BLaER1 treated with 17β-estradiol and CSF1 and Interleukin-3, amounts not matched to agents 10 nM and 100 nM (cell line): ENCODE results near the gene MAP3K4.

ENCODE experiments used
- H3K27ac ChIP-seq, 11 experiments: shearing (Covaris generic); formaldehyde crosslinking; 2 replicates each; pipeline ENCODE4 v1.8.1; 2022
- H3K27me3 ChIP-seq, 11 experiments: shearing (Covaris generic); formaldehyde crosslinking; 2 replicates each; pipeline ENCODE4 v1.8.1; 2022
- H3K36me3 ChIP-seq, 11 experiments: shearing (Covaris generic); formaldehyde crosslinking; 2 replicates each; pipeline ENCODE4 v1.8.1; 2022
- H3K4me1 ChIP-seq, 10 experiments: shearing (Covaris generic); formaldehyde crosslinking; 2 replicates each; pipeline ENCODE4 v1.8.1; 2022
- H3K4me2 ChIP-seq, 11 experiments: shearing (Covaris generic); formaldehyde crosslinking; 2 replicates each; pipeline ENCODE4 v1.8.1; 2022
- H3K4me3 ChIP-seq, 10 experiments: shearing (Covaris generic); formaldehyde crosslinking; 2 replicates each; pipeline ENCODE4 v1.8.1; 2022
- H3K9ac ChIP-seq, 11 experiments: shearing (Covaris generic); formaldehyde crosslinking; 2 replicates each; pipeline ENCODE4 v1.8.1; 2022
- H3K9me3 ChIP-seq, 11 experiments: shearing (Covaris generic); formaldehyde crosslinking; replicated peaks in 1 of 11; 2 replicates each; pipeline ENCODE4 v1.8.1; 2022
- H4K20me1 ChIP-seq, 11 experiments: shearing (Covaris generic); formaldehyde crosslinking; 2 replicates each; pipeline ENCODE4 v1.8.1; 2022
- Cebpa-rat ChIP-seq, 11 experiments: shearing (Covaris generic); IDR thresholded peaks; 2 replicates each; pipeline ENCODE4 v1.8.1; 2022

The MAP3K4 gene

DNA sequence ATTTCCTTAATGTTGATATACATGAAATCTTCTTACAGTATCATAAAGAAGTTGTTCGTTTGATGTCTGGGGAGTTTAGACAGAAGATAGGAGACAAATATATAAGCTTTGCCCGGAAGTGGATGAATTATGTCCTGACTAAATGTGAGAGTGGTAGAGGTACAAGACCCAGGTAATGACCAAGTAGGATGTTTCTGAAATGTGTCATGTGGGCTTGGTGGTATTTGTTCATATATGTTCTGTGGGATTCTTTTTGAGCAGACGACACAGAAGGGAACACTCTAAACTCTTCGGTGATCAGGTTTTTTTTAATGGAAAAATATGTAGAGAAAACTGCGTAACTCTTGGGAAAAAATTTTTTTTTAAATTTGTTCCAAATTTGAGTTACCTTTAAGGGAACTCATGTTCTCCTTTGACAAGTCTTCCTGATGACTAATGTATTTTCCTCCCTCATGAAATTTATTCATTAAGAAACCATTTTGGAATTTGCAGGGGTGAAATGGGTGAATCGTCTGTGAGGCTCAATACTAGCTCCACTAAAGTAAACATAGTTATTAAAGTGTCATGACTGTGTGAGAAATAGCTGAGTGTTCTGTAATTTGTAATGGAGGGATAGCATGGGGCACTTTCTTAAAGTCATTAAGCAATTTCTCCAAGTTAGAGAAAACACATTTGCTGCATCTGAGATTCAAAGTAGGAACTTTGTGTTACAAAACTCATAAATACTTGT, 100.6 kb downstream of the MAP3K4 start:
- peaks cover 69 to 100% (median 86%) of the 10 kb centered on the region in 11 experiments for H3K36me3 ChIP-seq
- no peak overlapping the region for H3K4me2 ChIP-seq
- H4K20me1 ChIP-seq, result peaks cover 0 to 10% (median 0%) of the 10 kb centered on the region in 11 experiments; a peak in 2 of 22 replicates
- H3K27me3 ChIP-seq, result no peaks in the 10 kb centered on the region
- no peak overlapping the region for H3K4me3 ChIP-seq
- no peaks in the 10 kb centered on the region for H3K4me1 ChIP-seq
- no peak overlapping the region for H3K27ac ChIP-seq
- no peaks in the 10 kb centered on the region for H3K9me3 ChIP-seq
- TF ChIP-seq Cebpa-rat (IDR thresholded peaks at IDR 0.05), result no peak
- no peak overlapping the region for H3K9ac ChIP-seq

DNA sequence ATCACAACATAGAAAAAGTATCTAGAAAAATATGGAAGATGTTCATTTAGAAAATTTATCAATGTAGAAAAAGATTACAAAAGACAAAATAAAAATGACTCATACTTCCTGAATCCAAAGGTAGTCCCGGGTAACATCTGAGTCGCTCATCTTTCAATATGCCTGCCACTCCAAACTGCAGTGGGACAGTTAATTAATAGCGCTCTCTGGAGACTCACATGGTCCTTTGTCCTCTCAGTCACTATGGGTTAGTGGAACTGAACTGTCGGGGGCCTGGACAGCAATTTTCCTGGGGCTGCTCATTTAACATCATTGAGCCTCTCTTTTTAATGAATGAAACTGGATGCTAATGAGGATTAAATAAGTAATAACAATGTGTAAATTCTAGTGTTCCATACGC, 103.4 kb downstream of the MAP3K4 start:
- Histone ChIP-seq H3K4me1 (no peaks in the 10 kb centered on the region), H3K4me3 (no peak overlapping the region), H3K9ac (no peak overlapping the region), H3K27me3 (no peaks in the 10 kb centered on the region), H3K4me2 (no peak overlapping the region), H3K36me3 (peaks cover 67 to 100% (median 85%) of the 10 kb centered on the region in 11 experiments), H3K9me3 (no peaks in the 10 kb centered on the region), H3K27ac (no peak overlapping the region), H4K20me1 (peaks cover 0 to 3% (median 0%) of the 10 kb centered on the region in 11 experiments; a peak in 2 of 22 replicates)
- no peak for TF ChIP-seq Cebpa-rat (IDR thresholded peaks at IDR 0.05)

DNA sequence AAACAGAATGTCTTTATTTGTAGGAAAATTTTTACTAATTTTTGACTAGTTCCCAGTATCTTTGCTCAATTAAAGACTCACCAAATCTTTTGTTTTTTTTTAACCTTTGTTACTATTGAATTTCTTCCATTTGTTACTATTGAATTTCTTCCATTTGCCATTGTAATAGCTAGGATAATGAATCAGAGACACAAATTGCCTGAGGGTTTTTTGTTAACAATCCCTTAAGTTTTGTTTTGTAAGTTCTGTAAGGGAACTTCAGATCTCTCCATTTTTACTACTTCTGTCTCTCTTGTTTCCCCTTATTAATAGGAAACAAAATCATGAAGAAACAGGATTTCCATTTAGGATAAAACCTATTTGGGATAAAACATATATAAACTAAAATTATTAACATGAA, 104.3 kb downstream of the MAP3K4 start:
- H3K9me3 ChIP-seq, result no peaks in the 10 kb centered on the region
- TF ChIP-seq Cebpa-rat (IDR thresholded peaks at IDR 0.05), result no peak
- peaks cover 66 to 100% (median 82%) of the 10 kb centered on the region in 11 experiments for H3K36me3 ChIP-seq
- H3K27ac ChIP-seq, result no peak overlapping the region
- H3K9ac ChIP-seq, result no peak overlapping the region
- no peak overlapping the region for H3K4me2 ChIP-seq
- H4K20me1 ChIP-seq, result no peaks in the 10 kb centered on the region; a peak in 1 of 22 replicates
- H3K27me3 ChIP-seq, result no peaks in the 10 kb centered on the region
- no peak overlapping the region for H3K4me3 ChIP-seq
- H3K4me1 ChIP-seq, result no peaks in the 10 kb centered on the region

DNA sequence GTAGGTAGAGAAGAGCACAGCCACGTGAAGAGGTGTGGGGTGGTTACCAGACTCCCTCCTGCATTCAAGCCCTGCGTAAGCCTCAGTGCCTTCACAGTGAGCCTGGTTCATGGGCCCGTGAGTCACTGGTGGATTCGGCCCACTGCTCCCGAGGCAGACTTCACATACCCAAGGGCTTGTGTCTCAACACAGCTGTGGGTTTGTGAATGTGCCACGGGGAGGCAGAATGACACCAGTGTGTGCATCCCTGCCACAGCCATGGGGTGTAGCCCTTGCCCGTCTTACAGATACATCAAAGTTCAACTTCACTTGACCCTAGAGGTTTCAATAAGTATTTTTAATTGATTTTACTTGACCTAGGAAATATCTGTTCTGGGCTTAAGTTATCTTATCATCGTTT, 108.5 kb downstream of the MAP3K4 start:
- no peak overlapping the region for H3K4me2 ChIP-seq
- H3K4me1 ChIP-seq, result no peaks in the 10 kb centered on the region
- no peak for TF ChIP-seq Cebpa-rat (IDR thresholded peaks at IDR 0.05)
- no peak overlapping the region for H3K27ac ChIP-seq
- H3K9me3 ChIP-seq, result no peaks in the 10 kb centered on the region
- H3K27me3 ChIP-seq, result no peaks in the 10 kb centered on the region
- H3K4me3 ChIP-seq, result no peak overlapping the region
- peaks cover 69 to 97% (median 85%) of the 10 kb centered on the region in 11 experiments for H3K36me3 ChIP-seq
- no peaks in the 10 kb centered on the region; a peak in 1 of 22 replicates for H4K20me1 ChIP-seq
- H3K9ac ChIP-seq, result no peak overlapping the region

DNA sequence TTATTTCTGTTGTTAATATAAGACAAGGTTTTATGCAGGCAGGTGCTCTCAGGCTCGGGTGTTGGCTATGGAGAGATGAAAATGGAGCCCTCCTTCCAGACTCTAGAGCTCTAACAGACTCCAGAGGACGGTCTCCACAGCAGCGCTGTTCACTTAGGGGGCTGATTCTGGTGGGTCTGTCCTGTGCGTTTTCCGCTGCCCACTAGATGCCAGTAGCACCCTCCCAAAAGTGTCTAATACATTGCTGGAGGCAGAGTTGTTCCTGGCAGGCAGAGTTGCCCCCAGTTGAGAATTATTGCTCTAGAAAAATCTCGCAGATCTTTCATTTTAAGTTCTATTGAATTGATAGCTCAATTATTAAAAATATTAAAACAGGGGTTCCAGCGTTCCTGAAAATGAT, 109.9 kb downstream of the MAP3K4 start:
- no peak for TF ChIP-seq Cebpa-rat (IDR thresholded peaks at IDR 0.05)

DNA sequence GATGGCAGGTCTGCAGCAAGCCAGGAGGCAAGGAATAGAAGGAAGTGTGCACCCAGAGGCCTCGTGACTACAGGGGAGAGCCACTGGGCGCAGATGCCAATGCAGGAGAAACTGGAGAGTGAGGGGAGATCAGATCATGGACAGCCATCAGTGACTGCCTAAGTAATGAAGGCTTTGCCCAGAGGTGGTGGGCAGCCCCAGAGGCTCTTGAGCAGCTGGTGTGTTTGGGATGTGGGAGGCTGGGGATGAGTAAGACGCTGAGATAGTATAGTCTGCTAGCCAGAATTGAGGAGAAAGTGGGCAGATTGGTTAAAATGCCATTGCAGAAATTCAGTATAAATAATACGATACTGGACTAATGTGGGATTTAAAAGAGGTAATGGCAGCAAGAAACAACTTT, 111.9 kb downstream of the MAP3K4 start:
- Histone ChIP-seq H3K27ac (no peak overlapping the region), H3K36me3 (peaks cover 82 to 98% (median 92%) of the 10 kb centered on the region in 11 experiments), H3K9me3 (no peaks in the 10 kb centered on the region), H3K9ac (no peak overlapping the region), H3K27me3 (no peaks in the 10 kb centered on the region), H3K4me1 (no peaks in the 10 kb centered on the region), H3K4me3 (no peak overlapping the region), H3K4me2 (no peak overlapping the region), H4K20me1 (no peaks in the 10 kb centered on the region; a peak in 1 of 22 replicates)
- TF ChIP-seq Cebpa-rat (IDR thresholded peaks at IDR 0.05), result no peak

More for the DNA sequence above, 109.9 kb downstream of the MAP3K4 start:
- H3K36me3 ChIP-seq, result peaks cover 79 to 98% (median 90%) of the 10 kb centered on the region in 11 experiments
- no peak overlapping the region for H3K27ac ChIP-seq
- H3K9me3 ChIP-seq, result no peaks in the 10 kb centered on the region
- no peak overlapping the region for H3K4me2 ChIP-seq
- H3K4me1 ChIP-seq, result no peaks in the 10 kb centered on the region
- no peaks in the 10 kb centered on the region; a peak in 1 of 22 replicates for H4K20me1 ChIP-seq
- H3K9ac ChIP-seq, result no peak overlapping the region
- H3K4me3 ChIP-seq, result no peak overlapping the region
- no peaks in the 10 kb centered on the region for H3K27me3 ChIP-seq

DNA sequence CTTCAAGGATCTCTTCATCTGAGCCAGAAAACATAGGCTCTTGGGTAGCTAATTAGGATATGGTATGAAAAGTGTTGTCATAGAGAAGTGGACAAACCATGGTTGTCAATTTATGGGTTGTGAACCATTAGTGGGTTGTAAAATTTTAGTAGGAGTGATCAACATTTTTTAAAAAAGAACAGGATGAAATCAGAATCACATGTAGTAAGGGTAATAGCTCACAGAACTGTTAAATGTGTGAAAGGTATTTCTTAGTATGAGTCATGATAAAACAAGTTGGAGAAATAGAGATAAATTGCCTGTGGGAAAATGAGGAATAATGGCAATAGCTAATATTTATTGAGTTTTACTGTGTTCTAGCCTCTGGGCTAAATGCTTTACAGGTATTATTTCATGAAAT, 113.4 kb downstream of the MAP3K4 start:
- H3K27me3 ChIP-seq, result no peaks in the 10 kb centered on the region
- H3K36me3 ChIP-seq, result peaks cover 86 to 98% (median 92%) of the 10 kb centered on the region in 11 experiments
- no peaks in the 10 kb centered on the region for H3K9me3 ChIP-seq
- no peak overlapping the region for H3K9ac ChIP-seq
- no peak for TF ChIP-seq Cebpa-rat (IDR thresholded peaks at IDR 0.05)
- no peak overlapping the region for H3K27ac ChIP-seq
- no peak overlapping the region for H3K4me3 ChIP-seq
- no peaks in the 10 kb centered on the region for H3K4me1 ChIP-seq
- no peak overlapping the region for H3K4me2 ChIP-seq
- H4K20me1 ChIP-seq, result no peaks in the 10 kb centered on the region; a peak in 1 of 22 replicates

DNA sequence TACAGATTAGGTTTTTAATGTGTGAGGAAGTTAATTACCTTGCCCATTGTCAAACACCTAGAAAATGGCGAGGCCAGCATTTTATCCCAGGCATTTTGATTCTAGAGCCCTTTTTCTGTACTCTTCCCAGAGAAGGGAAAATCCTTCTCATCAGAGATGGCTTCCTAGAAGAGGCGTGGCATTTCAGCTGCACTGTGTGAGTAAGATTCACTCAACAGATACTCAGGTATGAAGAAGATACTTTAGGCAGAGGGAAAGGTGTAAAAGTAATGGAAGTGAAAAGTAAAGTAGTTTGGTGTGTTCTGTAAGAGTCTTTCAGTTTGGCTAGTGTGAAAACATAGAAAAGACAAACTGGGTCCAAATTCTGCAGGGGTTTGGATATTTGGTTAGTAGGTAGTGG, 113.8 kb downstream of the MAP3K4 start:
- peaks cover 86 to 98% (median 92%) of the 10 kb centered on the region in 11 experiments for H3K36me3 ChIP-seq

DNA sequence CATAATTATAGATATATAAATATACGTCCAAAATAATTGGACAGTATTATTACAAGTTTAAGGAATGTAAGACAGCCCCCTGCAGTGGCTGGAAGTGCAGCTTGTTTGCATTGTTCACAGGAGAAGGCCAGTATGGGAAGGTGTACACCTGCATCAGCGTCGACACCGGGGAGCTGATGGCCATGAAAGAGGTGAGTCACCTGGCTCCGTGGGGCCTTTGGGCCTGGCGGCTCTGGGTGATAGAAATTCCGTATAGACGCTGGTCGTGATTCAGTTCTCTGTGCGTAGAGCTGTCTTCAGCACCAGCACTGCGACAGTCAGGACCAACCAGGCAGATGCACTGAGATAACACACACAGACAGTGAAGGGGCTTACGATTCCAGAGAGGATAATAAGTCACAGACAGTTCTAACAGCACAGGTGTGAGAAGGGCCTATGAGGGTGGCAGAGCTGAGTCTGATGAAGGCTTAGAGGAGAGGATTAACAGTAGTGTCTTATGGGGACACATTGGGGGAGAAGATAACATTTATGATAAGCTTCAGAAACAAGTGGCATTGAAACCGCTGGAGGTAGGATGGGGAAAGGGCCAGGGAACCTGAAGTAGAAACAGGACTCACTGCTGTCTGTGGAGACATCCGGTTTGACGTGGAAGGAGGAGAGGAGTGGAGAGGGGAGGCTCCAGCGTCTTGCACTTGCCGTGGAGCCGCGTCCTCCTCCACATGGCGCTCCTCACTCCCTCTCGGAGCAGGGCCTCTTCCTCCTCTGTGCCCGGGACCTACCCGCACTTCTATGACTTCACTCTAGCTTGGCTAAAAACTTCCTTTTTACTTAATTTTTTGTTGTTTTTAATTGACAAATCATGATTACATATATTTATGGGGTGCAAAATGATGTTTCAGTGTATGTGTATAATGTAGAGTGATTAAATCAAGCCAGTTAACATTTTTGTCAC, 116.5 kb downstream of the MAP3K4 start:
- TF ChIP-seq Cebpa-rat (IDR thresholded peaks at IDR 0.05), result no peak
- H3K4me1 ChIP-seq, result no peaks in the 10 kb centered on the region
- H3K4me2 ChIP-seq, result no peak overlapping the region
- peaks cover 0 to 9% (median 0%) of the 10 kb centered on the region in 11 experiments; a peak in 1 of 22 replicates for H4K20me1 ChIP-seq
- no peaks in the 10 kb centered on the region for H3K27me3 ChIP-seq
- H3K9ac ChIP-seq, result no peak overlapping the region
- H3K36me3 ChIP-seq, result peaks cover 94 to 100% (median 97%) of the 10 kb centered on the region in 11 experiments
- H3K4me3 ChIP-seq, result no peak overlapping the region
- no peak overlapping the region for H3K27ac ChIP-seq
- H3K9me3 ChIP-seq, result no peaks in the 10 kb centered on the region

More for the DNA sequence above, 113.8 kb downstream of the MAP3K4 start:
- TF ChIP-seq Cebpa-rat (IDR thresholded peaks at IDR 0.05), result no peak
- Histone ChIP-seq H3K27me3 (no peaks in the 10 kb centered on the region), H4K20me1 (peaks cover 0 to 1% (median 0%) of the 10 kb centered on the region in 11 experiments; a peak in 1 of 22 replicates), H3K9me3 (no peaks in the 10 kb centered on the region), H3K4me3 (no peak overlapping the region), H3K27ac (no peak overlapping the region), H3K4me1 (no peaks in the 10 kb centered on the region), H3K4me2 (no peak overlapping the region), H3K9ac (no peak overlapping the region)
